Right renal pelvis (tissue), 4 donors: ENCODE results near the gene LIMS2. TPM values are rescaled to one million over a fixed set of nuclear protein-coding genes. Genes with fewer than 3 reads are reported as not detected.

Experiments
- DNase-seq, 4 donors: peaks; one replicate each; pipeline ENCODE4 v3.0.0-alpha.2; 2013; ENCODE audit warnings: low read depth in 4 of 4, low spot score in 3 of 4, missing footprints in 1 of 4
- polyA plus RNA-seq, 4 donors: library from polyadenylated mRNA; unstranded; fragments of 120-200 nt; gene quantifications; one replicate each; pipeline ENCODE4 v1.2.1, GENCODE V29; 2013; ENCODE audit not compliant: insufficient read length in 4 of 4

The LIMS2 gene
- polyA plus RNA-seq, 4 donors = 17.5 to 23.6 (median 21.2) TPM

DNA sequence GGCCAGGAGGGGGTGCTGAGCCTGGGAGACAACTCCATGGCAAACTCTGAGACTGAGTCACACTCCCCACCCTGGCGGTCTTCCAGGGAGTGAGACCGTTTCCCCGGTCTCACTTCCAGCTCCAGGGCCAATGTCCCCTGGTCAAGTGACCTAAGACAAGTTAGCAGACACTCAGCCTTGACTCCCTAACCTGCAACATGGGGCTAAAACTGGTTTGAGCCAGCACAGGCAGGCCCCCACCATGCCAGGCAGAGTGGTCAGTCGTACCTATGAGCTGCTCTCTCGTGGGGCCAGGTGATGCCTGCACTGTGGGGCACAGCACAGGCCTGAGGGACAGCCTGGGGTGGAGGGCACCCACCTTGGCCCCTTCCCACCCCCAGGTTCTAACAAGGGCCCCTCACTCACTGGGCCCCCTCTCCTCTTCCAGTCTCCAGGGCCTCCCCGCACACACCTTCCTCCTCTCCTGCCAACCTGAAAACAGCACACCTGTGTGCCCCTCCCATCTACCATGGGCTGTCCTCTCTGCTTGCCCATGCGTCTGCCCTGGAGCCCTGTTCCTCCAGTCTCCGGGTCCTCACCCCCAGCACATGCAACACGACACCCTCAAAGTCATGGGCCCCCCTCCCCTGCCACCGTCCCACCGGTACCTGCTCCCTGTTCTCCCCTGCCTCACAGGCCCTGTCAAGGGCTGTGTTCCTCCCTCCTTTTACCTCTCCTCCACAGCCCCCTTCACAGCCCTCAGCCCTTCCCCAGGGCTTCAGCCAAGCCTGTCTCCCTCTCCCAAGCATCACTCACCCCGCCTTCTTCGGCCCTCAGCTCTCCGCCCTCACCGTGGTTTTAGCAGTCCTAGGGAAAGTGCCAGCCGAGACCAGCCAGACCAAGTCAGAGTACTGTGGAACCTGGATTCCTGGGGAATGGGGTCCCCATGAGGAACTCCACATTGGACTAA, 27.8 kb downstream of the LIMS2 start:
- no peak for DNase-seq

DNA sequence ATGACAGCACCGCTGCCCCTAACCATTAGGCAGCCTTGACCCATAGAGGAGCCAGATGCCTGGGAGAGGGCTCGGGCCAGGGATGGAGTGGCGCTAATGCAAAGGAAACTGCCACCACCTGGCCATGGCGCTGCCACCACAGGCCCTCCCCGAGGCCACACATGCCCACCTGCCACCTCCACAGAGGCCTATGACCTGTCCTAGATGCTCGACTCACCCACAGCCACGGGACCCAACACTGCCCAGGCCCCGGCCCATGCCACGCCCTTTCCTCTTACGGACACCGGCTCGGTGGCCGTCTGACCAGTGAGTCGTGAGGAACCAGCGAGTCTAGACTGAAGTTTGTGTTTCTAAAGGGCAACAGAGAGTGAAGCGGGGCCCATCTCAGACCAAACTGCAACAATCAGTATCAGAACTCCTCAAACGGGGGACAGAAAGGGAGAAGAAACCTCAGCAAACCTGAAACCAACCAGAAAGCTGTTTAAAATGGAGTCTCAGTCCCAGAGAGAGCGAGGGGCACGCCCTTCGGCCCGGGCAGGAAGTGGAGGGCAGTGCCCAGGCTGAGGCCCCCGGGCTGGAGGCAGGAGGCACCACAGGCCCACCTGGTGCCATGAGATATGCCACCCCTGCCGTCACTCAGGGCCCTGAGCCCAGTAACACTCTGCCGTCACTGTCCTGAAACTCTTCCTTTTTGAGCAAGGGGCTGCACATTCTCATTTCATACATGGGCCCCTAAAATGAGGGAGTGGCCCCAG, 28.7 kb downstream of the LIMS2 start:
- DNase-seq = no peak

- DNase-seq = no peak
Measured at GRCh38 chr2:127645395-127646291, 29.7 kb downstream of the LIMS2 start, which contains the start of gene GPR17. GPR17 (plus strand) TSS chr2:127646153; CDS start chr2:127650736, 4,583 bp downstream.

GRCh38 chr2:127645026-127645394, 30.3 kb downstream of the LIMS2 start:
- DNase-seq = no peak

DNA sequence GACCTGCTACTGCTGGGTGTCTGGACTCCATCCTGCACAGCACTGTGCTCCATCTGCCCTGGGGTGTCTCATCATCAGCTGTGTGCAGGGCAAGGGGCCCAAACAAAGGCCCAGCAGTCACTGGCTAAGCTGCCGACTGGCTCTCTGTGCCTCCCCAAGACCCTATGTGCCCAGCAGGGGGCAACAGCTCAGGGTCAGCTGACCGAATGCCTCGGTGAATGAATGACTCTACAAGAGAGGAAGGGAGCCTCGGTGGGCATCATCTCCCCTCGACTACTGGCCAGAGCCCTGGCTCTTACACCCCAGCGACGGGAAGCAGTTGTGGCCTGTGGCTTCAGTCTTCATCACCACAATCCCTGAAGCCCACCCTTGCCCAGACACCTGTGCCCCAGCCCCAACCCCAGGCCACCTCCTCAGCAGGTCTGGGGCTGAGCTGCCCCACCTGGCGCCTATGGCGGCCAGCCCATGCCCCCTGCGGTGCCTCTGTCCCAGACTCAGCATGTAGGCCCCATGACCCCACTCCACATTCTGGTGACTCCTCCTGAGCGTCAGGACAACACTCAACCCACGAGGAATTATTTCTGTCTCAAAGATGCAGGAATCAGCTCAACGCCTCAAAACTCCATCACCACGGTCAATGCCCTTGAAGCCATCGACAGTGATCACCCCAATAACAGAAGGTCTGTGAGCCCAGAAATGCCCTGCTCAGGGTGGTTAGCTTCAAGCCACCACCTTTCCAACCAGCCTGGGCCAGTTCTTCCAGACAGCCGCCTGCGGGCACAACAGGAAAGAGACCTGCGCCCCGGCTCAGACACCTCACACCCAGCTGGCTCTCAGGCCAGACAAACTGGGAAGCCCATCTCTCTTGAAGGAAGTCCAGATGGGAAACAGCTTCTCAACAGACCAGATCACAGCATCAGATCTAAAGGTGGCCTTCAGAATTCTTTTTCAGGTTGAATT, 31.0 kb downstream of the LIMS2 start:
- no peak for DNase-seq

GRCh38 chr2:127643439-127644065, 31.8 kb downstream of the LIMS2 start:
- DNase-seq = no peak

GRCh38 chr2:127642706-127643438, 32.5 kb downstream of the LIMS2 start:
- no peak for DNase-seq

GRCh38 chr2:127641846-127642507, 33.4 kb downstream of the LIMS2 start:
- DNase-seq = no peak

- no peak for DNase-seq
Measured at GRCh38 chr2:127641133-127641532, 34.2 kb downstream of the LIMS2 start.

DNA sequence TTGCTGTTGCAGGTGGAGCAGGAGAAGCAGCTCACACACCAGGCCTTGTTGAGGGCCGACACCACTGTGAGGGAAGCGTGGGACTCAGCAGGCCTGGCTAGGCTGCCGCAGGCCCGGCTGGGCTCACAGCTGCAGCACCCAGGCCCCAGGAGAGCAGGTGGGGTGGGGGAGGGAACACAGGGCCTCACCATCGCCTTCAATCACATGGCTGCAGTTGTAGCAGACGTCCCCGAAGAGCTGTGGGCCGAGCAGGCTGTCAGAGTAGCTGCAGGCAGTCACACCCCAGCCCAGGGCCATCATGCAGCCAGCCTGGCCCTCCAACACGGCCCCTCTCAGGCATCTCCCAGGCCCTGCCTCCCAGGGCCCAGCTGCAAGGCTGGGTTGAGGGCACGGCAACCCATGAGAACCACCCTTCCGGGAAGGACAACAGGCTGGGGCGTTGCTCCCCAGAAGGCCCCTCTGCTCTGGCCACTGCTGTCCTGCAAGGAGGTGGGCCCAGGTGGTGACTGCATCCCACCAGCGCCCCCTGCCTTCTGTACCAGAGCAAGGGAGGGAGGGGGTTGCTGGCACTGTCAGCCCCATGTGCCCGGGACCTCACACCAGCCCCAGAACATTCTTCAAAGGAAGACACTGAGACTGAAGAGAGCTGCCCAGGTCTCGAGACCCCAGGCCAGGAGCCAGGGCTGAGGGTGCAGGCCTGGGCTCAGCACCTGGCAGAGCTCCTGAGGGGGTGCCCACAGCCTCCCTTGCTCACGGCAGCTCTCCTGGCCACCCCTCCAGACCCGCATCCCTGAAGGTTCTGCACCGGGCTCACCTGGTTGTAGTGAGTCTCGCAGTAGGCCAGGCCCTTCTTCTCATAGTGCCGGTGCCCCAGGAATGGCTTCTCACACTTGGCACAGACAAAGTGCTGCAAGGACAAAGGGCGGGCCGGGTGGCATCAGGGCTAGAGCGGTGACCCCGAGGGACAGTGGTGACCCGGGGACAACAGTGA, 35.0 kb downstream of the LIMS2 start:
- DNase-seq = no peak

DNA sequence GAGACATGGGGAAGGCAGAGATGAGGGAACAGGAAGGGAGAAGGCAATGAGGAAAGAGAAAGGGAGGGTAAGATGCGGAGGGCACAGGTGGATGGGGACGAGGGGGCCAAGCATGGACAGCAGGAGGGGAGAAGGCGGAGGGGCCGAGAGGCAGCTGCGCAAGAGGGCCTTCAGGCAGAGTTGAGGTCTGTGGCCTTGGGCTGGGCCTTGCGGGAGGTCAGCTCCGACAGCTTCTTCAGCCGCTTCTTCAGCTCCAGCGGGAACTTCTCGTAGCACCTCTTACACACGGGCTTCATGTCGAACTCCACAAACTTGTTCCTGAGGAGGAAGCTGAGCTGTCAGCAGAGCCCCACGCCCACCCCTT, 36.2 kb downstream of the LIMS2 start:
- DNase-seq = no peak

DNA sequence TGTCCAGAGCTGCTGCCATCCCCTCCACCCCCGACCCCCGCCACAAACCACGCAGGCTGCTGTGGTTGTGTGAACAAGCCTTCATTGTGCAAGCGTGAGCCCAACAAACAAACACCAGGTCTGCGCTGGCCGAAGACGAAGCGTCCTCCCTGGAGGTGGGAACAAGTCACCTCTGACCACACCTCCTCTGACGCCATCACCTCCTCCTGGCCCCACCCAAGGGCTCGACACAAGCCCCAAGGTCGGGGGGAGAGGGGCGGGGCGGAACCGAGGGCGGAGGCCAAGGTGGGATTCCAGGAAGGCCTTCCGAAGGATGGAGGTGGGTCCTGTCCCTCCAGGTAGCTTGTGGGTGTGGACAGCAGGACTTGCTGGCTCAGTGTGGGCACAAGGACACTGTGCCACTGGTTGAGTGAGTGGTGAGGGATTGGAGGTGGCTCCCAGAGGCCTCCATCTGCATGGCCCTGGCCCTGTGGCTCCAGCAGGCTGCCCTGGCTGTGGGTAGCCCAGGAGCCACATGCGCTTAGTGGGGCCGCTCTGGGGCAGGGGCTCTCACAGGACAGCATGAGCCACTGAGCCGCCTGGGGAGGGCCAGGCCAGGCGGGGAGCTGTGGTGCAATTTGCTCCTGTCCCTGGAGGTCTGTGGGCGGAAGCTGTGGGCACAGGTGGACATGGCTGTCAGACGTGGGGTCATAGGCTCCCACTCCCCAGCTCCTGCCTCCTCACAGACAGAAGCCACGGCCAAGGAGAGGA, 36.8 kb downstream of the LIMS2 start:
- no peak for DNase-seq

GRCh38 chr2:127637725-127638252, 37.5 kb downstream of the LIMS2 start:
- DNase-seq = peak in 3 of 4 donors; percentile 51 to 64 (median 54)

DNA sequence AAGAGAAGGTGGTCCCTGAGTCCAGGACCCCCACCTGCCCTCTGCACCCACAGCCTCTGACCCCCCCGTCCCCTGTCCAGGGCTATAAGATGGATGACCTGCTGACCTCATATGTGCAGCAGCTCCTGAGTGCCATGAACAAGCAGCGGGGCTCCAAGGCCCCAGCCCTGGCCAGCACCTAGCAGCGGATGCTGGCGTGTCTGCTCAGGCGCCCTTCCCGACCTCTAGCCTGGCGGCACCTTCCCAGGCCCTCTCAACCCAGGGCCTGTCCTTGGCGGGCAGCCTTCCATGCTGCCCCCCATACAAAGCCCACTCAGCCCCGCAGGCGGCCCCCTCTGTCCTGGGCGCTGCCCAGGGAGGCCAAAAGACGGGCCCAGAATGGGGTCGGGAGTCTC, 38.1 kb downstream of the LIMS2 start:
- DNase-seq = no peak
